ENCODE measurements around the gene HCN2.
"Not testable (repeated sequence)": the region's sequence is repeated elsewhere in the genome, so short reads cannot be mapped to it uniquely, and the experiment has no call there.

The HCN2 gene

DNA sequence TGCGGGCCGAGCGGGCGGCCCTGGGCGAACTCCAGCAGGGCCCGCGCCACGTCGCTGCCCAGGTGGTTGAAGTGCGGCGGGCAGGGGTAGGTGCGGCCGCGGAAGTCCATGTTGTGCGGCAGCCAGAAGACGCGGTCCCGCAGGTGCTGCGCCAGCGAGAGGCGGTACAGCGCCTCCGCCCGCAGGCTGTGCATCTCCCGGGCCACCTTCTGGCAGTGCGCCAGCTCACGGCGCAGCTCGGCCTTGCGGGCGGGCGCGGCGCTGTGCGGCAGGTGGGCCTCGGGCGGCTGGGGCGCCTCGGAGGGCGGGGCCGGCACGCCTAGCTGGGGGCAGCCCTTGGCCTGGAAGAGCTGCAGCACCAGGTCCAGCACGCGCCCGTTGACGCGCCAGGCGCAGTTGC is 31.5 kb downstream of the HCN2 start:
- not testable (repeated sequence) for DNase-seq (ENCODE audit: low spot score)

DNA sequence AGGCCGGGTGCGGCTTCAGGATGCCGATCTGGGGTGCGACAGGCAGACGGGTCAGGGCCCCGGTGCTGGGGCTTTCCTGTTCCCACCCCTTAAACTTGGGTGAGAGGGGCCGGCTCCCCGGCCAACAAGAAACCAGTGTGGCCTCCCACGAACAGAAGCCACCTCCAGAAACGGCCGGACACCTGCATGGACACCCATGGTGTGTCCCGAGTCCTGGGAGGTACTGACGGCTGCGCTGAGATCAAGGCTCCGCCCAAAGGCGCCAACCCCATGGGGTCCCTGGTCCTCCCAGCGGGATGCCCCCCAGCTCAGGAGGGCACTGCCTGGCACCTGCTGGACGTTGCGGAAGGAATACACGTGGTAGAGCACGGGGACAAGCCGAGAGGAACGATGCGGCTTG is 32.1 kb downstream of the HCN2 start:
- no peak for DNase-seq (ENCODE audit: low spot score)

DNA sequence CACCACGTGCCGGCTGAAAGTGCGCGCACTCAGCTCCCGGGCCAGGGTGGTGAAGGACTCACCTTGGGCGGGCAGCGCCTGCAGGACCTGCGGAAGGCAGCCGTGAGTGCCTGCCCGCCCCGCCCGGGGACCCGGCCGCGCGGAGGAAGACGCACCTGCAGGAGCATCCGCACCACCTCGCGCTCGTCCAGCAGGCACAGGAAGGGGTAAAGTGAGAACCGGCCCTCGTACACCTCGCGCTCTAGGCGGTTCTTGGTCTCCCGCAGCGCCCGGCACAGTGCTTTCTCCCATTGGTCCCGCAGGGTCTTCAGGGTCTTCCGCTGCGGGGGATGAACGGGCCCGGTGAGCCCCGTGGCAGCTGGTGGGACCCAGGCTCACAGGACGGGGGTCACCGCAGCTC is 33.0 kb downstream of the HCN2 start:
- no peak for DNase-seq (ENCODE audit: low spot score)

GRCh38 chr19:623175-623916 is 33.7 kb downstream of the HCN2 start:
- DNase-seq (ENCODE audit: low spot score), result no peak

- DNase-seq (ENCODE audit: low spot score), result no peak
Measured at GRCh38 chr19:623974-624373, 34.3 kb downstream of the HCN2 start.

DNA sequence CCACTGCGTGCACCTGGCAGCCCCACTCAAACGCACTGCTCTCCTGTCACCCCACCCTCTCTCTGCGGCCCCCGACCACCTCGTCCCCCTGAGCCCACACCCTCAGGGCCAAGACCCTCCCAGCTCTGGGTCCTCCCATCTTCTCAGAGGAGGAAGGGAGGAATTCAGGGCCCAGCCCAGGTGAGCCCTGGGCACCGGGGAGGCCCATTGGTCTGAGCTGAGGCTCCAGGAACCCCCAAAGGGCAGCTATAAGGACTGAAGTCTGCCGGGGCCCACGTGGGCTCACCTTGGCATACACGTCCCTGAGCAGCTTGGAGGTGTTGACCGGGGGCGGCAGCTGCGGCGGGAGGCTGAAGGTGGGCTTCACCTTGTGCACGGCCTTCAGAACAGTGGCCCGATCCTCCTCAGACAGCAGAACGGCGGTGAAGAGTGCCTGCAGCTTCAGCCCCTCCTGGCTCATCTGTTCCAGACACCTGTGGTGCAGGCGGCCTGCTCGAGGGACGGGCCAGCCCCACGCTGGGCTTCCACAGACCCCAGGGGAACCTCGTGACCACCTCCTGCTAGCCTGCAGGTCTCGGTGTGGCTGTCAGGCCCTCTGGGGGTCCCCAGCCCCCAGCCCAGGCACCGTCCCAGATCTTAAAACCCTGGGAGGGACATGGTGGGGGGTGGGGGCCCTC is 34.9 kb downstream of the HCN2 start:
- no peak for DNase-seq (ENCODE audit: low spot score)

GRCh38 chr19:625257-625656 is 35.6 kb downstream of the HCN2 start:
- no peak for DNase-seq (ENCODE audit: low spot score)

DNA sequence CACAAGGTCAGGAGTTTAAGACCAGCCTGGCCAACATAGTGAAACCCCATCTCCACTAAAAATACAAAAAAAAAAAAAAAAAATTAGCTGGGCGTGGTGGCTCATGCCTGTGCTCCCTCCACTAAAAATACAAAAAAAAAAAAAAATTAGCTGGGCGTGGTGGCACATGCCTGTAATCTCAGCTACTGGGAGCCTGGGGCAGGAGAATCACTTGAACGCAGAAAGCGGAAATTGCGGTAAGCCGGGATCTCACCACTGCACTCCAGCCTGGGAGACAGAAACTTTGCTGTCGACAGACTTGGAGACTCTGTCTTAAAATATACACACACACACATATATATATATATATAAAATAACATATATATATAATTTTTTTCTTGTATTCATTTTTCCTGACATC is 36.9 kb downstream of the HCN2 start:
- not testable (repeated sequence) for DNase-seq (ENCODE audit: low spot score)

GRCh38 chr19:628168-628567 is 38.5 kb downstream of the HCN2 start:
- DNase-seq (ENCODE audit: low spot score), result no peak

- not testable (repeated sequence) for DNase-seq (ENCODE audit: low spot score)
Measured at GRCh38 chr19:629515-629914, 39.8 kb downstream of the HCN2 start.

DNA sequence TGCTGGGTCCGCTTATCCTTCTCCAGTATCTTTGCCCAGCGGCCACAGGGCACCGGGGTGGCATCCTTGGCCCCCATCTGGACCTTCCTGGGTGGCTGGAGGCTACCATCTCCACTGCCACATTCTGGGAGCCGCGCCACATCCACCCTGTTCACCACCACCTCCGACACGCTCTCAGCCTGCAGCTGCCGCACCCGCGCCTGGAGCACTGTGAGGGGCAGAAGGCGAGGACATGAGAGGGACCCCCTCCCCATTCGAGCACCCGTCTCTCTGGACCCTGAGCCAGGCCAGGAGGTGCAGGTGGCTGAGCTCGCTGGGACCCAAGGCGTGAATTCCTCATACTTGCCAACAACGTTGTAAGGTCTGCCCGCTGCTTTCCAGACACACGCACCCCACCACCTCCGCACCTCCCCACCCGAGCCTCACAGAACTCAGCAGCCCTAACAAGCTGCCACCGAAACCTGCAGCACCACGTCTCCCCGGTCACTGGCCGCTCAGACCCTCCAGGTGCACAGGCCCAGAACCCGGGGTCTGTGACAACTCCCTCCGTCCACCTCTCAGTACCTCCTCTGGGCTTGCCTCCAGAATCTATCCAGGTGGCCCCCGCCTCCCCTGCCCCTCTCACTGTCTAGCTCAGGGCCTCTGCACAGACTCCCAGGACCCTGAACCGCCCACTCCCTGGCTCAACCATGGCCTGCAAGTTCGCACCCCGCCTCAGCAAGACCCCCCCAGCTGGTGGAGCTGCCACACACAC is 40.5 kb downstream of the HCN2 start:
- DNase-seq (ENCODE audit: low spot score), result no peak

- peak; percentile 39 for DNase-seq (ENCODE audit: low spot score)
Measured at GRCh38 chr19:632579-633067, 42.9 kb downstream of the HCN2 start.

GRCh38 chr19:633068-633785 is 43.5 kb downstream of the HCN2 start, which contains the start of gene POLRMT:
POLRMT (minus strand) TSS chr19:633537; CDS start chr19:633512, 25 bp downstream.
- peak; percentile 100 for DNase-seq (ENCODE audit: low spot score)

GRCh38 chr19:633786-634639 is 44.3 kb downstream of the HCN2 start:
- no peak for DNase-seq (ENCODE audit: low spot score)

DNA sequence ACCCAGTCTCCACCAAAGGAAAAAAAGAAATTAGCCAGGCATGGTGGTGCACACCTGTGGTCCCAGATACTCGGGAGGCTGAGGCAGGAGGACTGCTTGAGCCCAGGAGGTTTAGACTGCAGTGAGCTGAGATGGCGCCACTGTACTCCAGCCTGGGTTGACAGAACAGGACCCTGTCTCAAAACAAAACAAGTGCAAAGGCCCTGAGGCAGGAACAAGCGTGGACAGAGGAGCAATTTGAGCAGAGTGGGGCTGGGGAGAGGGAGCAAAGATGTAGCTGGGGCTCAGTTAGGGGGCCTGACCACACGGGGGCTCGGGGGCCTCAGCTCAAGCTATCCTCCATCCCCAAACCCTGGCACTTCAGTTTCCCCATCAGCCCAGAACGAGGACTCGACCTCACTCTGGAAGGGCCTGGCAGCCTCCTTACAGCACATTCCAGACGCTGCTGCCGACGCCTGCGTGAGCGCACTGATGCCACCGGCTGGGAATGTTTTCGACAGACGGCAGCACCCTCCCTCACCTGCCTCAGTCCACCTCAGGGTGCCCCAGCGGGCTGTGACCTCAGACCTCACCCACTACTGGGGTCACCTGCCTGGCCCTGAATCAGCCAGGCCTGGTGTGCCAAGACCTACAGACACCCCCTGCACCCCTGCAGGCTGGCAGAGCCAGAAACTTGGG is 45.4 kb downstream of the HCN2 start:
- DNase-seq (ENCODE audit: low spot score), result no peak

DNA sequence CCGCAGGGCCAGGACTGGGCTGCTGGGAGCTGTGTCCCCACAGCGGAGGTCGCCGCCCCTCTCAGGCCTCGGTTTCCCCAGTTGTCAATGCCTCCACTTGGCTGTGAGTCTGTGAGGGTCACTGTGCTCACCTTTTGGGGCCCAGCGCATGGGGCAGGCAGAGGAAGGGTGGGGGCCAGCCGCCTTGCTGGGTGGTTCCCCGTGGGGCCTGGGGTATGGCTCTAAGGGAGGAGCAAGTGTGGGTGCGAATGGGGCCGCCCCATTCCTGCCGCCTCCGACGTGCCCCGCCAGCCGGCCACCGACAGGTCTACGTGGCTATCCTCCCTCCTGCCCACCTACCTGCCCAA is 49.2 kb downstream of the HCN2 start:
- DNase-seq (ENCODE audit: low spot score), result no peak

DNA sequence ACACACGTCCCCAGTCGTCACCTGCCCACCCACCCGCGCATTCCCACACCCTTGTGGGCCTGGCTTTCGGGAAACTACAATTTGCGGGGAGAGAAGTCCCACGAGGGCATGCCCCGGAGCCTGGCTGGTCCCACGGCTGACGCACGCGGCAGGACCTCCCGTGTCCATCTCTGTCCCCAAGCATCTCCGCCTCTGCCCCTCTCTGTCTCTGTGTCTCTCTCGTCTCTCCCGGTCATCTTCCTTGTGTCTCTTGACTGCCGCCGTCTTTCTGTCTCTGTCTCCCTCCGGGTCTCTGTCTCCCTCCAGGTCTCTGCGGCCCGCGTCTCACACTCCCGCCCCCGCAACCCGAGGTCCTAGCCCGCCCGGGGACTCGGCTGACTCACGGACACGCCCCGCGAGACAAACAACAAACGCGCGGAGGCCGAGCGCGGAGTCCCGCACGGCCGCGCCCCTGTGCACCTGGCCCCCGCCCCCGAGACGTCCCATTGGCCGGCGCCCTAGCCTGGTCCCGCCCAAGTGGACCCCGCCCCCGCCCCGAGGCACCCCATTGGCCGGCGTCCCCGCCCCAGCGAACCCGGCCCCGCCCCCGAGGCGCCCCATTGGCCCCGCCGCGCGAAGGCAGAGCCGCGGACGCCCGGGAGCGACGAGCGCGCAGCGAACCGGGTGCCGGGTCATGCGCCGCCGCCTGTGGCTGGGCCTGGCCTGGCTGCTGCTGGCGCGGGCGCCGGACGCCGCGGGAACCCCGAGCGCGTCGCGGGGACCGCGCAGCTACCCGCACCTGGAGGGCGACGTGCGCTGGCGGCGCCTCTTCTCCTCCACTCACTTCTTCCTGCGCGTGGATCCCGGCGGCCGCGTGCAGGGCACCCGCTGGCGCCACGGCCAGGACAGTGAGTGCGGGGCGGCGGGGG is 49.8 kb downstream of the HCN2 start, which contains the start of gene FGF22:
Gene FGF22, plus strand, starts transcription at position 627 of the 908 bp plus-strand sequence. Its CDS starts 47 bp downstream, at position 674.
- peak; percentile 81 for DNase-seq (ENCODE audit: low spot score)

GRCh38 chr19:640161-640558 is 50.5 kb downstream of the HCN2 start:
- DNase-seq (ENCODE audit: low spot score), result no peak

DNA sequence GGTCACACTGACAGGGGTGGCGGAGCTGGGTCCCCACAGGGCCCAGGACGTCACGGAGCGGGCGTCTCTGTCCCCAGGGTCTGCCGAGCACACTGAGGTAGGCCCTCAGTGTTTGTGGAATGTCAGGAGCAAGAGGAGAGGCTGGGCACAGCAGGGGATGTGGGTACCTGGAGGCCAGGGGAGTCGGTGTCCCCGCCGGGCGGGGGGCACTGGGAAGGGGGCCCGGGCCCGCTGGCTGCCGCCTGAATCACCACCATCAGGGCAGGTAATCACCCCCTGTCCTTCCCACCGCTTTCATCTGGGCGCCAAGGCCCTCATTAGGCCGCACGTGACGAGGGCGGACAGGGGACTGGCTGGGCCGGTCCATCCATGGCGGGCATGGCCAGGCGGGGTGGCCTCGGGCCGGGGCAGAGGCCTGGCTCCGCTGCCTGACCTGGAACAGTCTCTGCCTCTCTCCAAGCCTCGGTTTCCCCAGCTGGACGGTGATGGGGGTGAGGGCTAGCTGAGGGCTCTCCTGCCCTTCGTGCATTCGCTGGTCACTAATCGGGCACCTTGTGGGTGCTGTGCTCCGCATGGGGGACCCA is 51.0 kb downstream of the HCN2 start:
- DNase-seq (ENCODE audit: low spot score), result no peak
